Brain microvascular endothelial cell (primary cell): ENCODE data around the gene LRRC18.

ENCODE experiments used
- DNase-seq: peaks from one replicate; pipeline ENCODE4 v3.0.0-alpha.2; 2020
- H3K27ac ChIP-seq: fragments of 250-450 bp; sonication (Bioruptor Pico); 2 replicates; pipeline ENCODE4 v1.5.1; 2020; ENCODE audit warnings: mild to moderate bottlenecking, moderate library complexity
- H3K27me3 ChIP-seq: fragments of 250-450 bp; sonication (Bioruptor Pico); replicated peaks from 2 replicates; pipeline ENCODE4 v1.5.1; 2020; ENCODE audit warnings: mild to moderate bottlenecking
- H3K36me3 ChIP-seq: fragments of 250-450 bp; sonication (Bioruptor Pico); replicated peaks from 2 replicates; pipeline ENCODE4 v1.5.1; 2020; ENCODE audit warnings: mild to moderate bottlenecking
- H3K4me3 ChIP-seq: 2 replicates; pipeline ENCODE4 v1.5.1; 2011; ENCODE audit warnings: low read depth, mild to moderate bottlenecking, control low read depth, low read length, moderate library complexity
- CTCF ChIP-seq: IDR thresholded peaks from 2 replicates; pipeline ENCODE4 v1.5.1; 2011; ENCODE audit warnings: low read depth, mild to moderate bottlenecking, moderate library complexity, low read length, control low read depth, inconsistent platforms; ENCODE audit errors: missing control alignments
- in situ Hi-C: cut with HindIII; loops from 2 replicates; pipeline ENCODE4 v1.10.0; 2017; ENCODE audit warnings: low sequenced_read_pairs, low pct_ligation_motif_present

The LRRC18 gene

GRCh38 chr10:48884179-48885045 is 55.2 kb downstream of the LRRC18 start:
- Histone ChIP-seq H3K27ac (no peak overlapping the region), H3K4me3 (no peak overlapping the region), H3K36me3 (no peaks in the 10 kb centered on the region), H3K27me3 (no peaks in the 10 kb centered on the region)
- DNase-seq: no peak
- TF ChIP-seq CTCF: no peak
- in situ Hi-C loops: no loop called here

DNA sequence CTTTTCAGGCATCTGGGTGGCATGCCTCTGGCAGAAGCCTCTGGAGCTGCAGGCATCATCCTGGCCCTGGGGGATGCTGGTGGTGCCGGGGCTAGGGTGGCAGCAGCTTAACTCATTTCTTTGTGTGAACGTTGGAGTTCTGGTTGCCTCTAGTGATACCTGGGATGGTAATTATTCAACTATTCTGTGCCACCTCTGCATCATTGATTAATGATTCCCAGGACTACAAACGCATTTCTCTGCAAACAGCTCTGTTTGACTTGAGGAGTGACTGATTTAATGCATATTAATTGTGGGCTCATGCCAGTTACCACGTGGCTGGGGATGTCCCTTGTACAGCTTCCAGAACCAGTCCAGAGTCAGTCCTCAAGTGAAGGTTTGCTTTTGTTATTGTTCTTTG is 55.9 kb downstream of the LRRC18 start:
- no peak for TF ChIP-seq CTCF
- H3K27ac ChIP-seq: no peak overlapping the region
- H3K27me3 ChIP-seq: no peaks in the 10 kb centered on the region
- no peak overlapping the region for H3K4me3 ChIP-seq
- no peak for DNase-seq
- in situ Hi-C loops: no loop called here
- no peaks in the 10 kb centered on the region for H3K36me3 ChIP-seq

DNA sequence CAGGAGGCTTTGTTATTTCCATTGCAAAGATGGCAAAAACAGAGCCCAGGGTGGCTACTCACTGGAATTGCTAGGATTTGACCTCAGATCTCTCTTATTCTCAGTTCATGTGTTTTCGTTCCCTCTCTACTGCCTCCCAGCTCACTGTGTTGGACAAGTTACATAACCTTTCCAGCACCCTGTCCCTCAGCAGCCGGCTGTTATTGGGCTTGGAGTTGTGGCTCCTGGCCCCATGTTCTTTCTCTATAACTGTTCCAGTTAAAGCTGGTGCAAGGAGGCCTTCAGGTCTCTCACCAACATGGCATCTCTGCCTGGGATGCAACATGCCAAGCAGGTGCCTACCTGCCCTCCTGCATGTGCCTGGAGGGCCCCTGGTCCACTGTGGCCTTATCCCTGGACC is 56.8 kb downstream of the LRRC18 start:
- Histone ChIP-seq H3K36me3 (no peaks in the 10 kb centered on the region), H3K4me3 (no peak overlapping the region), H3K27ac (no peak overlapping the region), H3K27me3 (no peaks in the 10 kb centered on the region)
- no peak for DNase-seq
- in situ Hi-C loops: no loop called here
- TF ChIP-seq CTCF: no peak

- in situ Hi-C loops: no loop called here
- H3K36me3 ChIP-seq: no peaks in the 10 kb centered on the region
- no peak for TF ChIP-seq CTCF
These were observed 57.7 kb downstream of the LRRC18 start for GRCh38 chr10:48881937-48882336.

DNA sequence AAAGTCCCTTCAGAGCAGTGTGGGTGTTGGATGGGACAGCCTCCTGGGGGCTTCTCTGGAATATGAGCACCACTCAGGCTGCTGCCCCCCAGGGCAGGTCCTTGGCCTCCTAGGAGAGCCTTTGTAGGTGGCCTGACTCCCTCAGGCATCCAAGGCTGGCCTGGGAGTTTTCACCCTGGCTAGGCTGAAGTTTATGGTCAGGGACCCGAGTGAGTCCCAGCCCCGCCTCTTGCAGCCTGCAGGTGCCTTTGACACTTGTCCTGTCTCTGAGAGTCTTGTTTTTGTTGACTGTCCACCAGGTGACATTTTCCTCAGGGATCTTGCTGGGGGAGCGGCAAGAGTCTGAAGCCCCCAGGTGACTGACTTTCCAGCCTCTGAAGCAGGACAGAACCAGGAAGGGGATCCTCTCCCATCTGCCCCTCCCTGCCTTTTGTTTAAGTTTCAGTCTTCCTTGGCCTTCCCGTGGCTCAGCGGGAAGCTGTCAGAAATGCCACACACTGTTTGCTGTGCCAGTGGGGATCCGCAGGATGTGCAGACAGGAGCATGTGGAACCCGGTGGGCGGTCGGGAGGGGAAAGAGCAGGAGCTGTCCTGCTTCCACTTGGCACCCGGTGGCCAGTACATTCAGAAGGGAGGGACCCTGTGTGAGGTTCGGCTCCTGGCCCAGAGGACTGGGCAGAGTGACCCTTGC is 59.5 kb downstream of the LRRC18 start:
- DNase-seq: no peak
- no peaks in the 10 kb centered on the region for H3K36me3 ChIP-seq
- H3K27ac ChIP-seq: no peak overlapping the region
- in situ Hi-C loops: no loop called here
- no peaks in the 10 kb centered on the region for H3K27me3 ChIP-seq
- H3K4me3 ChIP-seq: no peak overlapping the region
- no peak for TF ChIP-seq CTCF

More at GRCh38 chr10:48881937-48882336, 57.7 kb downstream of the LRRC18 start:
- H3K4me3 ChIP-seq: no peak overlapping the region
- no peak for DNase-seq
- H3K27me3 ChIP-seq: no peaks in the 10 kb centered on the region
- H3K27ac ChIP-seq: no peak overlapping the region
